IPS-NIHi7 (cell line): ENCODE data around the gene ATP2B1.
"Not testable (repeated sequence)": the region's sequence is repeated elsewhere in the genome, so short reads cannot be mapped to it uniquely, and the experiment has no call there.

ENCODE experiments used
- DNase-seq: peaks from one replicate; pipeline ENCODE4 v3.0.0; 2012; ENCODE audit warnings: mixed read lengths; ENCODE audit errors: extremely low spot score

The ATP2B1 gene

GRCh38 chr12:89708565-89709156, at the start of gene ATP2B1:
ATP2B1 (minus strand) TSS chr12:89708838; CDS start chr12:89655886, 52,952 bp downstream.
- peak; percentile 78 for DNase-seq

GRCh38 chr12:89757987-89758386, 49.3 kb upstream of the ATP2B1 start:
- not testable (repeated sequence) for DNase-seq

GRCh38 chr12:89756585-89757398, 48.2 kb upstream of the ATP2B1 start:
- DNase-seq = no peak

GRCh38 chr12:89756194-89756584, 47.6 kb upstream of the ATP2B1 start:
- no peak for DNase-seq

GRCh38 chr12:89753997-89754396, 45.4 kb upstream of the ATP2B1 start:
- DNase-seq = no peak

- DNase-seq = no peak
Measured at GRCh38 chr12:89752341-89752740, 43.7 kb upstream of the ATP2B1 start.

GRCh38 chr12:89750389-89751351, 42.0 kb upstream of the ATP2B1 start:
- DNase-seq = no peak

GRCh38 chr12:89748791-89749190, 40.2 kb upstream of the ATP2B1 start:
- DNase-seq = no peak

GRCh38 chr12:89745286-89745685, 36.6 kb upstream of the ATP2B1 start:
- no peak for DNase-seq

- DNase-seq = no peak
Measured at GRCh38 chr12:89742337-89743022, 33.8 kb upstream of the ATP2B1 start.

- DNase-seq = no peak
Measured at GRCh38 chr12:89740943-89741342, 32.3 kb upstream of the ATP2B1 start.

GRCh38 chr12:89736995-89737394, 28.4 kb upstream of the ATP2B1 start:
- no peak for DNase-seq

GRCh38 chr12:89733579-89734201, 25.1 kb upstream of the ATP2B1 start:
- no peak for DNase-seq

GRCh38 chr12:89732522-89732921, 23.9 kb upstream of the ATP2B1 start:
- DNase-seq = no peak

GRCh38 chr12:89731614-89732013, 23.0 kb upstream of the ATP2B1 start:
- DNase-seq = no peak

GRCh38 chr12:89731089-89731488, 22.5 kb upstream of the ATP2B1 start:
- DNase-seq = no peak

- DNase-seq = no peak
Measured at GRCh38 chr12:89729946-89730459, 21.4 kb upstream of the ATP2B1 start.

GRCh38 chr12:89723276-89723675, 14.6 kb upstream of the ATP2B1 start:
- no peak for DNase-seq

GRCh38 chr12:89721291-89721987, 12.8 kb upstream of the ATP2B1 start:
- no peak for DNase-seq
